Activated T-cell treated with anti-CD3 and anti-CD28 coated beads, Interleukin-2, amount 50 U/mL, for 4 hours (primary cell): Measurements from ENCODE around the gene SMAD1. TPM values are rescaled to one million over a fixed set of nuclear protein-coding genes. Genes with fewer than 3 reads are reported as not detected.

Source experiments
- ATAC-seq, 2 donors: fragments of 200-7000 bp; cut with Tn5 transposase; one replicate each; pipeline ENCODE4 v1.10.0; 2021
- DNase-seq: peaks from one replicate; pipeline ENCODE4 v3.0.0-alpha.2; 2020
- H3K27me3 Mint-ChIP-seq: one replicate; pipeline ENCODE4 v1.8.0; 2021; ENCODE audit warnings: low read depth, mixed read lengths
- H3K36me3 Mint-ChIP-seq: one replicate; pipeline ENCODE4 v1.8.0; 2022; ENCODE audit warnings: mixed read lengths; ENCODE audit not compliant: insufficient read depth
- H3K4me1 Mint-ChIP-seq: one replicate; pipeline ENCODE4 v1.8.0; 2021; ENCODE audit warnings: low read depth, mixed read lengths
- H3K4me3 Mint-ChIP-seq: one replicate; pipeline ENCODE4 v1.8.0; 2021; ENCODE audit warnings: mild to moderate bottlenecking, moderate library complexity, mixed read lengths
- H3K9me3 Mint-ChIP-seq: one replicate; pipeline ENCODE4 v1.8.0; 2021; ENCODE audit warnings: mixed read lengths
- total RNA-seq, 3 donors: library from RNA; stranded (reverse); gene quantifications; one replicate each; pipeline ENCODE4 v1.2.1, GENCODE V29; 2021

SMAD1 gene
- total RNA-seq, 3 donors from 2014 or later, result 1.9 to 2.4 (median 2.3) TPM

GRCh38 chr4:145497199-145498149, 15.8 kb downstream of the SMAD1 start:
- DNase-seq (no peak), ATAC-seq (no peak)
- Mint-ChIP-seq H3K9me3 (no peaks in the 10 kb centered on the region), H3K27me3 (peaks cover 6% of the 10 kb centered on the region), H3K36me3 (no peaks in the 10 kb centered on the region), H3K4me1 (no peaks in the 10 kb centered on the region), H3K4me3 (no peak overlapping the region)

GRCh38 chr4:145498430-145498829, 16.8 kb downstream of the SMAD1 start:
- H3K9me3 Mint-ChIP-seq, result no peaks in the 10 kb centered on the region
- H3K36me3 Mint-ChIP-seq, result no peaks in the 10 kb centered on the region
- H3K4me1 Mint-ChIP-seq, result no peaks in the 10 kb centered on the region
- H3K4me3 Mint-ChIP-seq, result no peak overlapping the region
- ATAC-seq, result no peak
- peaks cover 6% of the 10 kb centered on the region for H3K27me3 Mint-ChIP-seq
- DNase-seq, result no peak

GRCh38 chr4:145501051-145501660, 19.5 kb downstream of the SMAD1 start:
- Mint-ChIP-seq H3K4me3 (no peak overlapping the region), H3K27me3 (peaks cover under 1% of the 10 kb centered on the region), H3K36me3 (no peaks in the 10 kb centered on the region), H3K9me3 (no peaks in the 10 kb centered on the region), H3K4me1 (no peaks in the 10 kb centered on the region)
- no peak for DNase-seq
- ATAC-seq, result no peak

GRCh38 chr4:145502809-145503208, 21.2 kb downstream of the SMAD1 start:
- ATAC-seq, result no peak

GRCh38 chr4:145503486-145504072, 21.9 kb downstream of the SMAD1 start:
- H3K4me3 Mint-ChIP-seq, result no peak overlapping the region
- H3K4me1 Mint-ChIP-seq, result no peaks in the 10 kb centered on the region
- ATAC-seq (no peak), DNase-seq (no peak)
- H3K36me3 Mint-ChIP-seq, result no peaks in the 10 kb centered on the region
- no peaks in the 10 kb centered on the region for H3K9me3 Mint-ChIP-seq
- no peaks in the 10 kb centered on the region for H3K27me3 Mint-ChIP-seq

More at GRCh38 chr4:145502809-145503208, 21.2 kb downstream of the SMAD1 start:
- H3K36me3 Mint-ChIP-seq, result no peaks in the 10 kb centered on the region
- H3K4me3 Mint-ChIP-seq, result no peak overlapping the region
- no peaks in the 10 kb centered on the region for H3K4me1 Mint-ChIP-seq
- H3K9me3 Mint-ChIP-seq, result no peaks in the 10 kb centered on the region
- no peak for DNase-seq
- no peaks in the 10 kb centered on the region for H3K27me3 Mint-ChIP-seq

GRCh38 chr4:145505995-145506394, 24.3 kb downstream of the SMAD1 start:
- Mint-ChIP-seq H3K9me3 (no peaks in the 10 kb centered on the region), H3K27me3 (no peaks in the 10 kb centered on the region), H3K4me3 (no peak overlapping the region), H3K36me3 (no peaks in the 10 kb centered on the region), H3K4me1 (no peaks in the 10 kb centered on the region)
- ATAC-seq (no peak), DNase-seq (no peak)

GRCh38 chr4:145507636-145508035, 26.0 kb downstream of the SMAD1 start:
- ATAC-seq, result no peak
- no peak overlapping the region for H3K4me3 Mint-ChIP-seq
- DNase-seq, result no peak

GRCh38 chr4:145511913-145512522, 30.4 kb downstream of the SMAD1 start:
- Mint-ChIP-seq H3K9me3 (peaks cover 18% of the 10 kb centered on the region), H3K27me3 (no peaks in the 10 kb centered on the region), H3K36me3 (no peaks in the 10 kb centered on the region), H3K4me1 (no peaks in the 10 kb centered on the region), H3K4me3 (no peak overlapping the region)
- DNase-seq (no peak), ATAC-seq (no peak)

More at GRCh38 chr4:145507636-145508035, 26.0 kb downstream of the SMAD1 start:
- Mint-ChIP-seq H3K4me1 (no peaks in the 10 kb centered on the region), H3K27me3 (no peaks in the 10 kb centered on the region), H3K9me3 (peaks cover 11% of the 10 kb centered on the region), H3K36me3 (no peaks in the 10 kb centered on the region)

- Mint-ChIP-seq H3K36me3 (no peaks in the 10 kb centered on the region), H3K9me3 (peaks cover 18% of the 10 kb centered on the region), H3K4me3 (no peak overlapping the region), H3K4me1 (no peaks in the 10 kb centered on the region), H3K27me3 (no peaks in the 10 kb centered on the region)
- DNase-seq (no peak), ATAC-seq (no peak)
These were observed 31.5 kb downstream of the SMAD1 start for GRCh38 chr4:145513020-145513621.

GRCh38 chr4:145520172-145520571, 38.5 kb downstream of the SMAD1 start:
- DNase-seq, result no peak
- no peak overlapping the region for H3K4me3 Mint-ChIP-seq

GRCh38 chr4:145521282-145521681, 39.6 kb downstream of the SMAD1 start:
- Mint-ChIP-seq H3K27me3 (peaks cover 3% of the 10 kb centered on the region), H3K4me1 (no peaks in the 10 kb centered on the region), H3K36me3 (no peaks in the 10 kb centered on the region), H3K4me3 (no peak overlapping the region), H3K9me3 (no peaks in the 10 kb centered on the region)
- DNase-seq (no peak), ATAC-seq (no peak)

More at GRCh38 chr4:145520172-145520571, 38.5 kb downstream of the SMAD1 start:
- no peaks in the 10 kb centered on the region for H3K9me3 Mint-ChIP-seq
- no peaks in the 10 kb centered on the region for H3K36me3 Mint-ChIP-seq
- peaks cover 3% of the 10 kb centered on the region for H3K27me3 Mint-ChIP-seq
- H3K4me1 Mint-ChIP-seq, result no peaks in the 10 kb centered on the region
- ATAC-seq, result no peak

GRCh38 chr4:145523117-145523516, 41.5 kb downstream of the SMAD1 start:
- DNase-seq, result no peak
- Mint-ChIP-seq H3K9me3 (no peaks in the 10 kb centered on the region), H3K4me1 (no peaks in the 10 kb centered on the region), H3K4me3 (no peak overlapping the region), H3K36me3 (no peaks in the 10 kb centered on the region), H3K27me3 (peaks cover 3% of the 10 kb centered on the region)
- ATAC-seq, result no peak

- Mint-ChIP-seq H3K4me3 (no peak overlapping the region), H3K27me3 (peaks cover 3% of the 10 kb centered on the region), H3K36me3 (no peaks in the 10 kb centered on the region), H3K4me1 (no peaks in the 10 kb centered on the region), H3K9me3 (no peaks in the 10 kb centered on the region)
- DNase-seq, result no peak
- no peak for ATAC-seq
These were observed 42.9 kb downstream of the SMAD1 start for GRCh38 chr4:145524552-145524951.

GRCh38 chr4:145525291-145525740, 43.7 kb downstream of the SMAD1 start:
- peaks cover 3% of the 10 kb centered on the region for H3K27me3 Mint-ChIP-seq
- no peaks in the 10 kb centered on the region for H3K9me3 Mint-ChIP-seq
- H3K4me3 Mint-ChIP-seq, result no peak overlapping the region
- H3K36me3 Mint-ChIP-seq, result no peaks in the 10 kb centered on the region
- DNase-seq, result no peak
- no peak for ATAC-seq
- no peaks in the 10 kb centered on the region for H3K4me1 Mint-ChIP-seq
